Neural progenitor cell (in vitro differentiated cells): Measurements from ENCODE around the gene TBC1D3B.
"Not testable (repeated sequence)": the region's sequence is repeated elsewhere in the genome, so short reads cannot be mapped to it uniquely, and the experiment has no call there.

Source experiments
- CTCF ChIP-seq: fragments of 200-600 bp; sonication (generic); IDR thresholded peaks from 2 replicates; pipeline ENCODE4 v1.5.1; 2017; ENCODE audit warnings: antibody characterized with exemption, mild to moderate bottlenecking
- EZH2 ChIP-seq: fragments of 200-600 bp; sonication (generic); IDR thresholded peaks from 2 replicates; pipeline ENCODE4 v1.6.1; 2017; ENCODE audit warnings: antibody characterized with exemption, mild to moderate bottlenecking, moderate library complexity
- EZH2phosphoT487 ChIP-seq: fragments of 200-600 bp; sonication (generic); IDR thresholded peaks from 2 replicates; pipeline ENCODE4 v1.6.1; 2017; ENCODE audit warnings: antibody characterized with exemption

GRCh38 chr17:36201506-36201905 lies 25.1 kb upstream of the TBC1D3B start:
- not testable (repeated sequence) for TF ChIP-seq EZH2, CTCF, EZH2phosphoT487
